Astrocyte (in vitro differentiated cells and primary cell): ENCODE measurements around the gene CLMP. TPM values are rescaled to one million over a fixed set of nuclear protein-coding genes. Genes with fewer than 3 reads are reported as not detected.
"Not testable (repeated sequence)": the region's sequence is repeated elsewhere in the genome, so short reads cannot be mapped to it uniquely, and the experiment has no call there.

Source experiments
- DNase-seq: peaks from one replicate; pipeline ENCODE4 v3.0.0-alpha.2; 2010; ENCODE audit warnings: low read depth
- FAIRE-seq: peaks from 2 replicates; lab custom pipeline; 2011; peaks lifted over from hg19 to GRCh38; lab: Jason Lieb, UNC
- H2AFZ ChIP-seq: 2 replicates; pipeline ENCODE4 v1.6.0; 2012; ENCODE audit warnings: low read depth, low read length, inconsistent platforms
- H3K27ac ChIP-seq: 2 replicates; pipeline ENCODE4 v1.5.1; 2011; ENCODE audit warnings: low read depth, low read length, inconsistent platforms
- H3K27me3 ChIP-seq: 2 replicates; pipeline ENCODE4 v1.6.0; 2011; ENCODE audit warnings: low read length, inconsistent platforms; ENCODE audit not compliant: insufficient read depth
- H3K36me3 ChIP-seq: 2 replicates; pipeline ENCODE4 v1.5.1; 2011; ENCODE audit warnings: low read length, inconsistent platforms; ENCODE audit not compliant: insufficient read depth
- H3K4me1 ChIP-seq: 2 replicates; pipeline ENCODE4 v1.5.1; 2011; ENCODE audit warnings: low read length, inconsistent platforms; ENCODE audit not compliant: insufficient read depth
- H3K4me2 ChIP-seq: 2 replicates; pipeline ENCODE4 v1.6.0; 2012; ENCODE audit warnings: low read length, inconsistent platforms
- H3K4me3 ChIP-seq: 2 replicates; pipeline ENCODE4 v1.5.1; 2011; ENCODE audit warnings: low read depth, mild to moderate bottlenecking, low read length, inconsistent platforms; ENCODE audit not compliant: insufficient read depth
- H3K79me2 ChIP-seq: 2 replicates; pipeline ENCODE4 v1.6.0; 2012; ENCODE audit warnings: mild to moderate bottlenecking, low read length, inconsistent platforms; ENCODE audit not compliant: insufficient read depth
- H3K9ac ChIP-seq: 2 replicates; pipeline ENCODE4 v1.6.0; 2012; ENCODE audit warnings: mild to moderate bottlenecking, low read length, inconsistent platforms
- H3K9me3 ChIP-seq: 2 replicates; pipeline ENCODE4 v1.5.1; 2012; ENCODE audit warnings: low read depth, mild to moderate bottlenecking, low read length, inconsistent platforms; ENCODE audit not compliant: insufficient read depth
- H4K20me1 ChIP-seq: 2 replicates; pipeline ENCODE4 v1.6.0; 2012; ENCODE audit warnings: low read length, inconsistent platforms; ENCODE audit not compliant: insufficient read depth
- H3K27ac Mint-ChIP-seq: one replicate; pipeline ENCODE4 v1.8.0; 2021; ENCODE audit warnings: mild to moderate bottlenecking, mixed read lengths; ENCODE audit not compliant: unreplicated experiment
- H3K27me3 Mint-ChIP-seq: one replicate; pipeline ENCODE4 v1.8.0; 2021; ENCODE audit warnings: low read depth, mixed read lengths; ENCODE audit not compliant: unreplicated experiment
- H3K36me3 Mint-ChIP-seq: one replicate; pipeline ENCODE4 v1.8.0; 2021; ENCODE audit warnings: low read depth, mixed read lengths; ENCODE audit not compliant: unreplicated experiment
- H3K4me1 Mint-ChIP-seq: one replicate; pipeline ENCODE4 v1.8.0; 2021; ENCODE audit warnings: low read depth, mixed read lengths; ENCODE audit not compliant: unreplicated experiment
- H3K4me3 Mint-ChIP-seq: one replicate; pipeline ENCODE4 v1.8.0; 2021; ENCODE audit warnings: mild to moderate bottlenecking, moderate library complexity, mixed read lengths; ENCODE audit not compliant: unreplicated experiment
- H3K9me3 Mint-ChIP-seq: one replicate; pipeline ENCODE4 v1.8.0; 2021; ENCODE audit warnings: mild to moderate bottlenecking, mixed read lengths; ENCODE audit not compliant: unreplicated experiment
- CTCF ChIP-seq: IDR thresholded peaks from 2 replicates; pipeline ENCODE4 v1.5.1; 2011; ENCODE audit warnings: low read depth, mild to moderate bottlenecking, inconsistent platforms, low read length, moderate library complexity; ENCODE audit not compliant: insufficient read depth
- EZH2 ChIP-seq: IDR thresholded peaks from 2 replicates; pipeline ENCODE4 v1.6.1; 2012; ENCODE audit warnings: mild to moderate bottlenecking, low read length, inconsistent platforms; ENCODE audit not compliant: insufficient read depth
- total RNA-seq: library from RNA; stranded (reverse); gene quantifications from 2 replicates; pipeline ENCODE4 v1.2.1, GENCODE V29; 2021

The CLMP gene
- total RNA-seq, 1 donor from 2014 or later = 16.0 TPM

GRCh38 chr11:123061403-123062157 is 133.5 kb downstream of the CLMP start, which contains the start of gene HSPA8:
Gene HSPA8 (minus strand): TSS chr11:123062136. CDS start chr11:123061324, 812 bp downstream.
- no peaks in the 10 kb centered on the region for H3K27me3 Mint-ChIP-seq
- H3K4me3 ChIP-seq = peak within 1 kb of the TSS; percentile 98
- H4K20me1 ChIP-seq = peaks cover 53% of the 10 kb centered on the region
- peaks cover 49% of the 10 kb centered on the region for H3K4me1 Mint-ChIP-seq
- H2AFZ ChIP-seq = peak within 1 kb of the TSS; percentile 81
- H3K9me3 Mint-ChIP-seq = no peaks in the 10 kb centered on the region
- H3K79me2 ChIP-seq = peaks cover 74% of the 10 kb centered on the region
- H3K9me3 ChIP-seq = no peaks in the 10 kb centered on the region
- H3K27me3 ChIP-seq = no peaks in the 10 kb centered on the region
- H3K36me3 Mint-ChIP-seq = peaks cover 37% of the 10 kb centered on the region
- peak within 1 kb of the TSS; percentile 99 for H3K27ac ChIP-seq
- peak within 1 kb of the TSS; percentile 100 for H3K9ac ChIP-seq
- peak within 1 kb of the TSS; percentile 94 for H3K27ac Mint-ChIP-seq
- H3K4me1 ChIP-seq = peaks cover 43% of the 10 kb centered on the region
- H3K4me2 ChIP-seq = peak within 1 kb of the TSS; percentile 97
- H3K4me3 Mint-ChIP-seq = peak within 1 kb of the TSS; percentile 99
- no peak for FAIRE-seq
- TF ChIP-seq EZH2 (no peak), CTCF (no peak)
- peaks cover 46% of the 10 kb centered on the region for H3K36me3 ChIP-seq
- peak; percentile 56 for DNase-seq

- TF ChIP-seq EZH2 (no peak), CTCF (no peak)
- peaks cover 55% of the 10 kb centered on the region for H3K4me1 Mint-ChIP-seq
- peak overlapping the region; percentile 99 for H3K4me3 Mint-ChIP-seq
- Histone ChIP-seq H3K36me3 (peaks cover 55% of the 10 kb centered on the region), H3K4me2 (peak overlapping the region; percentile 91), H3K9ac (peak overlapping the region; percentile 94), H2AFZ (no peak overlapping the region), H3K27ac (peak overlapping the region; percentile 68), H3K4me1 (peaks cover 46% of the 10 kb centered on the region), H3K4me3 (peak overlapping the region; percentile 98), H3K79me2 (peaks cover 81% of the 10 kb centered on the region), H3K27me3 (no peaks in the 10 kb centered on the region), H4K20me1 (peaks cover 65% of the 10 kb centered on the region), H3K9me3 (no peaks in the 10 kb centered on the region)
- H3K9me3 Mint-ChIP-seq = no peaks in the 10 kb centered on the region
- H3K27ac Mint-ChIP-seq = peak overlapping the region; percentile 94
- FAIRE-seq (no peak), DNase-seq (no peak)
- peaks cover 37% of the 10 kb centered on the region for H3K36me3 Mint-ChIP-seq
- no peaks in the 10 kb centered on the region for H3K27me3 Mint-ChIP-seq
These were observed 134.6 kb downstream of the CLMP start for GRCh38 chr11:123060277-123061000.

GRCh38 chr11:123059041-123059920 is 135.8 kb downstream of the CLMP start:
- not testable (repeated sequence) for FAIRE-seq, H2AFZ ChIP-seq, H3K27me3 Mint-ChIP-seq, H3K9me3 Mint-ChIP-seq, DNase-seq, H3K9me3 ChIP-seq, H3K27me3 ChIP-seq, H3K27ac Mint-ChIP-seq
- H3K9ac ChIP-seq = peak overlapping the region; percentile 94
- peaks cover 75% of the 10 kb centered on the region for H3K79me2 ChIP-seq
- H3K4me3 ChIP-seq = peak overlapping the region; percentile 98
- peak overlapping the region; percentile 99 for H3K4me3 Mint-ChIP-seq
- H3K4me1 Mint-ChIP-seq = peaks cover 53% of the 10 kb centered on the region
- H3K4me2 ChIP-seq = peak overlapping the region; percentile 91
- H3K36me3 ChIP-seq = peaks cover 55% of the 10 kb centered on the region
- peaks cover 76% of the 10 kb centered on the region for H4K20me1 ChIP-seq
- peaks cover 37% of the 10 kb centered on the region for H3K36me3 Mint-ChIP-seq
- H3K4me1 ChIP-seq = peaks cover 43% of the 10 kb centered on the region
- H3K27ac ChIP-seq = peak overlapping the region; percentile 5
